ENCODE data around the gene FGD5.

FGD5 gene

GRCh38 chr3:14862661-14863230 lies 44.0 kb downstream of the FGD5 start:
- CTCF ChIA-PET: interaction anchor here (2.6 kb wide), 1 partner anchor 58 kb away, joined by 10 read pairs; no protein-coding TSS in a partner anchor
- no peak for TF ChIP-seq CTCF (IDR thresholded peaks at IDR 0.05; ENCODE audit: control extremely low read depth, extremely low read depth, low read depth, missing control alignments)
- POLR2A ChIA-PET: no interaction called here
- DNase-seq (ENCODE audit: extremely low spot score): no peak

GRCh38 chr3:14863333-14864100 lies 44.8 kb downstream of the FGD5 start:
- no peak for TF ChIP-seq CTCF (IDR thresholded peaks at IDR 0.05; ENCODE audit: control extremely low read depth, extremely low read depth, low read depth, missing control alignments)
- CTCF ChIA-PET: interaction anchor here (0.9 to 1.1 kb wide), 2 partner anchors 10 to 34 kb away, joined by 3 to 4 read pairs; no protein-coding TSS in a partner anchor
- DNase-seq (ENCODE audit: extremely low spot score): no peak
- POLR2A ChIA-PET: no interaction called here

- TF ChIP-seq CTCF (IDR thresholded peaks at IDR 0.05; ENCODE audit: control extremely low read depth, extremely low read depth, low read depth, missing control alignments): no peak
- POLR2A ChIA-PET: no interaction called here
- DNase-seq (ENCODE audit: extremely low spot score): no peak
- CTCF ChIA-PET: interaction anchor here (0.9 to 1.1 kb wide), 2 partner anchors 9 to 33 kb away, joined by 3 to 4 read pairs; no protein-coding TSS in a partner anchor
Measured at GRCh38 chr3:14864131-14864530, 45.4 kb downstream of the FGD5 start.

- POLR2A ChIA-PET: no interaction called here
- no peak for DNase-seq (ENCODE audit: extremely low spot score)
- no peak for TF ChIP-seq CTCF (IDR thresholded peaks at IDR 0.05; ENCODE audit: control extremely low read depth, extremely low read depth, low read depth, missing control alignments)
- CTCF ChIA-PET: no interaction called here
Measured at GRCh38 chr3:14866627-14867026, 47.9 kb downstream of the FGD5 start.

- CTCF ChIA-PET: no interaction called here
- DNase-seq (ENCODE audit: extremely low spot score): peak; percentile 59
- TF ChIP-seq CTCF (IDR thresholded peaks at IDR 0.05; ENCODE audit: control extremely low read depth, extremely low read depth, low read depth, missing control alignments): no peak
- POLR2A ChIA-PET: no interaction called here
Measured at GRCh38 chr3:14867936-14868570, 49.3 kb downstream of the FGD5 start.

GRCh38 chr3:14869917-14870782 lies 51.4 kb downstream of the FGD5 start:
- no peak for TF ChIP-seq CTCF (IDR thresholded peaks at IDR 0.05; ENCODE audit: control extremely low read depth, extremely low read depth, low read depth, missing control alignments)
- POLR2A ChIA-PET: no interaction called here
- DNase-seq (ENCODE audit: extremely low spot score): no peak
- CTCF ChIA-PET: interaction anchor here (1.0 kb wide), 1 partner anchor 14 kb away, joined by 4 read pairs; no protein-coding TSS in a partner anchor
